HG03039 (cell line): Measurements from ENCODE around the gene PER1.

Source experiments
- ATAC-seq: cut with Tn5 transposase; IDR thresholded peaks from one replicate; pipeline ENCODE4 v1.9.1; 2021; ENCODE audit warnings: mild to moderate bottlenecking, moderate library complexity; ENCODE audit not compliant: unreplicated experiment

Gene PER1

DNA sequence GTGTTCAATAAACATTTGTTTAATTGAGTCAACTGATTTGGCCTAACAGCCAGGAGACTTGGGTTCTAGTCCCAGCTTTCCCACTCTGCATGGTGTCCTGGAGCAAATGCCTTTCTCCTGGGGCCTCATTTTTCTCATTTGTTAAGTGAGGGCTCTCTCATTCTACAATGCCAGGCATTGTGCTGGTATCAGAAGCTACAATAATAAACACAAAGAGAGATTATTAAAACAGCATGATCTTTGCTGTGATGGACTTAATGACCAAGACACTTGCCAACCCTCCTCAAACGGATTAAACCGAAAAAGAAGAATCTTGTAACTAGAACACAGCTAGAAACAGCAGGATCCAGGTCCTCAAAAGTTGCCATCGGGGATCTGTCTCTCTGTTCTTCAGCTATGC, 15.3 kb upstream of the PER1 start:
- no peak for ATAC-seq

GRCh38 chr17:8166731-8167130, 14.5 kb upstream of the PER1 start:
- ATAC-seq, result no peak

DNA sequence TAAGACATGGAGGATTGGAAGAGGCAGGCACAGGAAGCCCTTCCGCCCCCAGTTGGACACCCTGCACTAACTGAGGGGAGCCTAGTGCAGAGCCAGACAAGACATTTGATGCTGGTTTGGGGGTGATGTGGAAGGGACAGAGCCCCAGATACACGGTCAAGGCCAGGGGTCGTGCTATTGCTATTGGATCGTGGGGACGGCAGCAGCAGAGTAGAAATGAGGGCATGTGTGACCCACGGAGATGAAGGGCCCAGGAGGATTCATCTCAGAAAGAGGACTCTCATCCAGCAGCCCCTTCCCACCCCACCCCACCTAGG, 12.6 kb upstream of the PER1 start:
- ATAC-seq, result no peak

GRCh38 chr17:8163978-8164814, 12.0 kb upstream of the PER1 start:
- no peak for ATAC-seq

GRCh38 chr17:8162997-8163977, 11.1 kb upstream of the PER1 start:
- peak; percentile 9 for ATAC-seq

DNA sequence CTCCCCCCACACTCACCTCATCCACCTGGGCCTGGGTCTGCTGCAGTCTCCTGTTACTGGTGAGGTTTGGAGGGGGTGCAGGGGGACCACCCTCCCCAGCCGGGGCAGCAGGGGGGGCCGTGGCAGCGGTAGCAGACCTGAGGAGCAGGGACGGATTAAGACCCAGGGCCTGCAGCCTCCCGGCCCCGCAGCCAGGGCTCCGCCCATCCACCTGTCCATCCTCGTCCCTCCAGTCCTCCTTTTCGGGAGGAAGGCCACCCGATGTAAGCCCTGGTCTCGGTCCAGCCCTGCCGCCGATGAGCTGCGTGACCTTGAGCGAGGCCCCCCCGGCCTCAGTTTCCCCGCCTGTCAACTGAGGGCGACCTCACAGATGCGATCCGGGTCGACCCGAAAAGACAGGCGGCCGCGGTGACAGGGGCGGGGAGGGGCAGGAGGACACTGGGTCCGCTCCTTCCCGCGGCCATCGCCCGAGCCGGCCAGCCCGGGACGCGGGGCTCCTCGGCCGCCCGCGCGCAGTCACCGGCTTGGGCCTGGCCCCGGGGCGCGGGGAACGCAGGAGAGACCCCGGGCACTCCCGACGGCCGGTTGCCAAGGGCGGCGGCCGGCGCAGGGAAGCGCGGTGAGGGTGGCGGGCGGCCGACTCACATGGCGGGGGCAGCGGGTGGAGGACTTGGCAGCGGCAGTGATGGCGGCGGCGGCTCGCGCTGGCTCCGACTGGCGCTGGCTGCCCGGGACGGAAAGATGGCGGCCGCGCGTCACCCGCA, 10.2 kb upstream of the PER1 start, which contains the start of gene VAMP2:
Gene VAMP2, minus strand, starts transcription at position 716 of the 764 bp plus-strand sequence. Its CDS starts 69 bp downstream, at position 647.
- ATAC-seq, result peak; percentile 47

DNA sequence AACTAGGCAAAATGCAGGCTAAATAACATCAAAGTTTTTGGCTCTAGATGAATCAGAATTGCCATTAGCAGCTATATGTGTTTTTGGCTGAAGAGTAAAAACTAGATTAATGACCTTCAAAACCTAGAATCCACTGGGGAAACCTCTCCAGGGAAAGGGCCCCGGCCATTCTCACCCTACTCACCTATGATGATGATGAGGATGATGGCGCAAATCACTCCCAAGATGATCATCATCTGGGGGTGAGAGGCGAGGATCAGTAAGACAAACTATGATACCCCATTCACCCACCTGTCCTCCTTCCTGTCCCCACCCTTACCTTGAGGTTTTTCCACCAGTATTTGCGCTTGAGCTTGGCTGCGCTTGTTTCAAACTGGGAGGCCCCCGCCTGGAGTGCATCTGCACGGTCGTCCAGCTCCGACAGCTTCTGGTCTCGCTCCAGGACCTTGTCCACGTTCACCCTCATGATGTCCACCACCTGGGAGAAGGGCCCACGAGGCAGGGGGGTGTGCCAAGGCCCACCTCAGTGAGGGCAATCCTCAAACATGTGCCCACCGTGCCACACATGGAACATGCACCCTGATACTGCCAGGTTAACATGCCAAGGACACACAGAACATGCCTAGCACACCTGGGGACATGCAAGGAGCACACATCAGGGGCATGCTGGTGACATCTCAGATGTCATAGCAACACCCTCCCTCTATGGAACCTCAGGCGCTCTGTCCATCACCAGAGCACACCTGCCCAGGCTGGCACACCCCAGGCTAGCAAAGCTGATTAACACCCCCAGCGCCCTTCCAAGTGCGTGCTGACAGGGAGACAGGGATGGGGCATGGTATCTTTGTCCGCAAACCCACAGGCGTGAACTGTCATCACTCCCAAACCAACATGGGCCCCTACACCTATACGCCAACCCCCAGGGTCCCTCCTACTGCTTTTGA, 9.4 kb upstream of the PER1 start:
- ATAC-seq, result no peak

DNA sequence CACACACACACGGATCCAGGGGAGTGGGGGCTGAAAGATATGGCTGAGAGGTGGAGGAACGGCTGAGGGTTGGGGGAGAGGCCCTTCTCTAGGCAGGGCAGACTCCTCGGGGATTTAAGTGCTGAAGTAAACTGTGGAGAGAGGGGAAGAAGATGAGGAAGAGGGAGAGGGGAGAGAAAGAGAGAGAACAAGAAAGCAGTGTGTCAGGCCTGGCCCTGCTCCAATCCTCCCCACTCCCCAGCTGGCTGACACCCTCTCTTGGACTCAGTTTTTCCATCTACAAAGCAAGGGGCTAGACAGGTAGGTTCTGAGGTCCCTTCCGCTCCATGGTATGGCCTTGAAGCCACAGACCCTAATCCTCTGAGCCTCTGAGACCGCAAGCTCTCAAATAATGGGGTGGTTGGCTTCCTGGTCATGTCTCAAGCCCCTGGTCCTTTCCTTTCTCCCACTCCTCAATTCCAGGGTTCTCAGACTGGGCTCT, 8.6 kb upstream of the PER1 start:
- ATAC-seq, result no peak

DNA sequence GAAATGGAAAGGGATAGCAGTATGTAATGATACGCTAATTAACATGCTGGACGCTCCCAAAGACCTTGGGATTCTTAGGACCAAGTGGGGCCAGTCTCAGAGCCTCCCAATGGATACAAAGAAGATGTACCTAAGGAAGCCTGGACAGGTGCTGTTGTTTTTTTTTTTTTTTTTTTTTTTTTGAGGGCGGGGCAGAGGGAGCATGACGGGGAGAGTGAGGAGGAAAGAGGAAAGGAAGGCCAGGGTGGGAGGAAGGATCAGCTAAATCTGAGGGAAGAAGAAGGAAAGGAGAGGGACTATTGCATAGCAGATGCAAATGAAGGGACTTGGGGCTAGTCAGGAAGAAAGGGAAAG, 8.0 kb upstream of the PER1 start:
- no peak for ATAC-seq

- ATAC-seq, result no peak
These were observed 7.4 kb upstream of the PER1 start for GRCh38 chr17:8159459-8160223.

- ATAC-seq, result no peak
These were observed 6.8 kb upstream of the PER1 start for GRCh38 chr17:8159032-8159400.

DNA sequence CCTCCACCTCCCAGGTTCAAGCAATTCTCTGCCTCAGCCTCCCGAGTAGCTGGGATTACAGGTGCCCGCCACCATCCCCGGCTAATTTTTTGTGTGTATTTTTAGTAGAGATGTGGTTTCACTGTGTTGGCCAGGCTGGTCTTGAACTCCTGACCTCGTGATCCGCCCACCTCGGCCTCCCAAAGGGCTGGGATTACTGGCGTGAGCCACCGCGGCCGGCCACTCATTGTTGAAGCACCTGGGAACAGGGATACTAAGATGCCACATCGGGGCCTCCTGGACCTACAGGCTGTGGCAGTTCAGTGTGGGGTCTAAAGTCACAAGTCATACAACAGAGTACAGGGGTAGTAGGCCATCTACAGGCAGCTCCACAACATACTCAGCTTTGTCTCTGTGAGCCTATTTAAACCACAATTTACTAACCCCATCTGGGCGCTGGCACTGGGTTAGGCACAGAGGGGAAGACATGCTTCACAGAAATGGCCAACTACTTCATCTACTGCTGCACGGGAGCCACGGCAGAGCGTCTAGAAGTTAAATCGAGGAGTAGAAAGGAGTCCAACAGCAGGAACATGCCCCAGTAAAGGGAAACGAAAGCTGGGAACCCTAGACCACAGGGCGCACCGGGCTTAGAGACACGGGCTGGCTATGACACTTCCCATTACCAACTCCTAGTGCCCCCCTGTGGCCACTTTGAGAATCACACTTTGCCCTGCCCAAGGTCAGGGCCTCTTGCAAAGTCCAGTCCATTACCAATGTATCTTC, 6.2 kb upstream of the PER1 start:
- ATAC-seq, result no peak

- ATAC-seq, result peak; percentile 70
These were observed 4.2 kb upstream of the PER1 start for GRCh38 chr17:8156246-8156992.

DNA sequence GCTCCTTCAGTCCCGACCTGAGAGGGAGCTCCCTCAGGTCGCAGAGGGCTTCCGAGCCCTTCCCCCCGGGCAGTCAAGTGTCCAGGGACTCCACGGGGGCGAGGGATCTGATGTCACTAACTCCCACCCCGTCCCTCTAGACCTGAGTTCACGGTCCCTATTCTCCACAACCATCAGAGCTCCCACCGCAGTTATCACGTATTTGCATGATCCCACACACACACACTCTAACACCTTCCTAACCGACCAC, 3.7 kb upstream of the PER1 start:
- ATAC-seq, result no peak

DNA sequence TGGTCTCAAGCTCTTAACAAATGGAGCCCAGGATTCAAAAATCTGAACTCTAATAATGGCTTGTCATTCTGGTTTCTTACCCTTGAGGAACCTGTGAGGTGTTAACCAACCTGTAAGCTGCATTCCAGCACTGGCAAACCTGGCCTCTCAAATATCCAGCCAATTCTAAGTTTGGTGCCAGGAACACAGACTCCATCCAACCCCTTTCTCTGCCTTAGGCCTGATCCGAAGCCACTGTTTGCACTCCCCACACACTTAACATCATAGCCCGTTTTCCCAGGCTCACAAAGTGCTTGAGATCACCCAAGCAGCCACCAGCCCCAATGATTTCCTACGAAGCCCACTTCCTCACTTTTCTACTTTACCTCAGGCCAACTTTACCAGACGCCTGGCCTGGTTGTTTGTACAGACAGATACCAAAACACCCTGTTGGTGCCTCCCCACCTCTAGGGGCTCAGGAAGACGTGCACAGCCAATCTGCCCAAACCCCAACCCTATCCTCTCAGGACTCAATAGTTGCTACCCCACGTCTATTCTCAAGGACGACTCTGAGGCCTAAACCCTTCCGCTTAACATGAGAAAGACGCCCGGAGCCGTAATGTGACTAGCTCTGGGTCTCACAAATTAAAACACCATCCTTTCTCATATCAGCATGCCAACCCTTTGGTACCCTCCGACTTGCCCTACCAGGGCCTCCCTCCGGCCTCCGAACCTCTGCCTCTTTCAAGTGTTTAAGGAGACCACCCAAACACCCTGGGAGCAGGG, 3.2 kb upstream of the PER1 start:
- no peak for ATAC-seq

DNA sequence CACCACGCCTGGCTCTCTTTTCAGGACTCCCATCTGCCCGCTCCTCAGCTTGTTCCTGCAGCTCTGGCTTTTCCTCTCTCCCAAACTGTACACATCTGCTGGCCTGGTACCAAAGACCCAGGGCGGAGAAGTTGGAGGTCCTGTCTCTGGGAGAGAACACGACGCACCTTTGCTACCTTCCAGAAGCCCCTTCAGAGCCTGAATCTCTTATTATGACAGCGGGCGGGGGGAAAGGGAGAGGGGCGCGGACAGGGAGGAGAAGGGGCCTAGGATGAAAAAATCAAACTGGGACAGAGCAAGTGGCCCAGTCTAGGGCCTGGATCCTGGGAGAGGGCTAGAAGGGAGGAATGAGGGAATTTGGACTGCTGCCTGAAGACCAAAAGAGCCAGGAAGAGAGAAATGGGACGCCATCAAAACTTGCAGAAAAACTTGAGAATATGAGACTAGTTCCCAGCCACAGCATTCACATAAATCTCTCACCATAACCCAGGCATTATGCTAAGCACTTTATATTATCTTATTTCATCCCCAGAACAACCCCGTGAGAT, 2.5 kb upstream of the PER1 start:
- no peak for ATAC-seq

GRCh38 chr17:8153957-8154607, 1.9 kb upstream of the PER1 start:
- no peak for ATAC-seq
